ENCODE measurements around the gene MSRB1.

MSRB1 gene

GRCh38 chr16:1895949-1896675 lies 46.9 kb downstream of the MSRB1 start:
- DNase-seq, result no peak

- no peak for DNase-seq
Measured at GRCh38 chr16:1895068-1895467, 47.9 kb downstream of the MSRB1 start.

- DNase-seq, result no peak
Measured at GRCh38 chr16:1890708-1891050, 52.3 kb downstream of the MSRB1 start.

- no peak for DNase-seq
Measured at GRCh38 chr16:1890024-1890707, 52.8 kb downstream of the MSRB1 start.
